Right renal pelvis (tissue), 4 donors: Measurements from ENCODE around the gene KRTAP10-6. TPM values are rescaled to one million over a fixed set of nuclear protein-coding genes. Genes with fewer than 3 reads are reported as not detected.
"Not testable (repeated sequence)": the region's sequence is repeated elsewhere in the genome, so short reads cannot be mapped to it uniquely, and the experiment has no call there.

Source experiments
- DNase-seq, 4 donors: peaks; one replicate each; pipeline ENCODE4 v3.0.0-alpha.2; 2013; ENCODE audit warnings: low read depth in 4 of 4, low spot score in 3 of 4, missing footprints in 1 of 4
- polyA plus RNA-seq, 4 donors: library from polyadenylated mRNA; unstranded; fragments of 120-200 nt; gene quantifications; one replicate each; pipeline ENCODE4 v1.2.1, GENCODE V29; 2013; ENCODE audit not compliant: insufficient read length in 4 of 4

KRTAP10-6 gene
- polyA plus RNA-seq, 4 donors, result not detected

DNA sequence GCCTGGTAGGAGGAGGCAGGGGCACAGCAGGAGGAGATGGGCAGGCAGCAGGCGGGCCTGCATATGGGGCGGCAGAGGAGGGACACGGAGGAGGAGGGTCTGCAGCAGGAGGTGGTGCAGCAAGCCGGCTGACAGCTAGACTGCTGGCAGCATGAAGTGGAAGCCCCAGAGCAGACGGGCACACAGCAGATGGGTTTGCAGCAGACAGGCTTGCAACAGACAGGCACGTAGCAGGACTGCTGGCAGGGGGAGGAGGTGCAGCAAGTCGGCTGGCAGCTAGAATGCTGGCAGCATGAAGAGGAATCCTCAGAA, 12.5 kb downstream of the KRTAP10-6 start:
- no peak for DNase-seq

DNA sequence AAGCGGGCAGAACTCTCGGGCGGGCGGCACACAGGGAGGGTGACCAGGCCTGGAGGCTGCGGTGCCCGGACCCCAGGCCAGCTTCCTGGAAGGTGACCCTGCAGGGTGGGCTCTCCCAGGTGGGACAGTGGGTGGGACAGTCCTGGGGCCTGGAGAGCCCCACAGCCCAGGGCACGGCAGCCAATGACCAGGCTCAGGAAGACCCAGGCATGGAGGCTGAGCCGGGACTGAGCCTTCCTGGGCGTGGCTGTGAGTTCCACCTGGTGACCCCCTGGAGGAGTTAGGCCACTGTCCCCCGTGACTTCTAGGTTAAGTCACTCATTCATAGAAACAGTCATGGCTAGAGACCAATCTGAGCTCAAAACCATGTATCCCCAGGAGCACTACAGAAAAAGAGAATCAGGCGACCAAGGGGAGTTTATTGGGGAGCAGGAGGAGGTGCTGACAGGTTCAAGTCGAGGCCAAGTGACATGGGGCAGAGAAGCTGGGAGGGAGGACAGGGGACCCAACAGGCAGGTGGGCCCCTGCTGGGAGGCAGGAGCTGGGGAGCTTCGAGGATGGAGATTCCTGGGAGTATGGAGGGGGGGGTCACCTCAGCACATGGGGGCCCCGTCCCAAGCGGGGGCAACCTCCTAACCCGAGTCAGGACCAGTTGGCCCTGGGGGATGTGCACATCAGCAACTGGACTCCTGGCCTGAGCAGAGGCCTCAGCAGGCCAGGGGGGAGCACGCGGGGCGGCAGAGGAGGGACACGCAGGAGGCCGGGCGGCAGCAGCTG, 13.1 kb downstream of the KRTAP10-6 start:
- DNase-seq, result no peak

DNA sequence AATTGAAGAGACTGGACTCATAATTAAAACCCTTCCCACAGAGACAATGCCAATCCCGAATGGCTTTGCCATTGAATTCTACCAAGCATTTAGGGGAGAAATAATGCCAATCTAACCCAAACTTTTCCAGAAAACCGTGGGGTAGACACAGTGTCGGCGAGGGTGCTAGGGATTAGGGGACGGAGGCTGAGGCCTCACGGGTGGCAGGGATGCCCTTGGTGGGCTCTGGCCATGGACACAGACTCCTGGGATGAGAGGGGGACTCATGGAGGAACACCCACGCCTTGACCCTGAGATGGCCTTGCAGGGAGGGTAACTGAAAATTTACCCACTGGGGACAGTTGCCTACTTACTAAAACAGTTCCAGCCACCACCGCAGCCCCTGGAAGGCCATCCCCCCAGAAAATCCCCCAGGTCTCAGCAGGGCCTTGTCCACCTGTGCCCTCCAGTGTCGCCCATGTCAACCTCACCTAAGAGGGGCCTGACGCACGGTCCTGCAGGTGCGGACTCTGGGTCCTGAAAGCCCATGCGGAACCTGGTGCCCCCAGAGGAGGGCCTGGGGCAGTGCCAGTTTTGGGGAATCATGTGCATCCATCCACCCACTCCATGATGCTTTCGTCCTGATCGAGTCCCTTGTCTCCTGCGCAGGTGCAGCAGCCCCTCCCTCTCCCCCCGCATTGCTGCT, 13.8 kb downstream of the KRTAP10-6 start:
- DNase-seq, result no peak

DNA sequence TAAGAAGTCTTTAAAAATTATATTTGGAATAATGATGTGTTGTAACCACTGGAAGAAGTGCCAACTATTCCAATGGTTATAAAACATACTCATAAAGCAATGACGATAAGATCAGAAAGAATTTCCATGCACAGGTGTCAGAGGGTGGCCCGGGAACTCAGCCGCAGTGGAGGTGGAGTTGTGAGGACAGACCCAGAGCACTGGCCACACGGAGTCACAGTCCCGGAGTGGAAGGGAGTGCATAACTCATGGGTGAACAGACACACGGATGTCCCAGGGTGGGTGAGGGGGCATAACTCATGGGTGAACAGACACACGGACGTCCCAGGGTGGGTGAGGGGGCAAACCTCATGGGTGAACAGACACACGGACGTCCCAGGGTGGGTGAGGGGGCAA, 16.3 kb downstream of the KRTAP10-6 start:
- DNase-seq, result no peak

DNA sequence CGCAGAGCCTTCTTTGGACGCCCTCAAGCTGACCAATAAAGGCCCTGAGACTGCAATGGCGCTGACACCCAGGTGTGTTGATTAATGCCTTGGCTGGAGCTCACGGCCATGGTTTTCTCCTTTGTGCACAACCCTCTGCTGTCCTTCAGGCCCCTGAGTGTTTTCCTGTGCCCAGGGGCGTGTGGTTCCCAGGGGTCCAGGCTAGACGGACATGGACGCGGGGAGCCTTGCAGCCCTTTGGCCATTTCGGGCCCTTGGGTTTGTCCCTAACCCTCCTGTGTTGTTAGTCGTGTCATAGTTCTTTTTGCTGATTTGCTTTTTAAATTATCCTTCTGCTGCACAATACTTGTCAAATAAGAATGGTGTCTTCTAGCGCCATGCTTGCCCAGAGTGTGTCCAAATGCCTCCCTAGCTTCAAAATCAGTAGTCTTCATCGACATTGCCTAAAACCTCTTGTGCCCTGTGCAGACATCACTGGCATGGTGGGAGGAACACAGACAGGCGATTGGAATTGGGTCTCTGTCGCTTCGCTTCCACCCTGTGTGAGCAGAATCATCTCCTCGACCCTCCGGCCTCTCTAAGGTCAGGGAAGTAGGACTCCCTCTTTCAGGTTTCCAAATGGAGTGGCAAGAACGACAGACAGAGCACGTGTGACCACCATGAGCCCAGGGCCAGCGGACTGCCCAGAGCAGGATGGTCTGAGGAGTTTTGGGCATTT, 16.8 kb downstream of the KRTAP10-6 start:
- no peak for DNase-seq

GRCh38 chr21:44574457-44575306, 17.6 kb downstream of the KRTAP10-6 start:
- DNase-seq, result no peak

- not testable (repeated sequence) for DNase-seq
These were observed 18.5 kb downstream of the KRTAP10-6 start, which contains the start of gene KRTAP10-4 for GRCh38 chr21:44573630-44574456. TSS of gene KRTAP10-4 (plus strand) at chr21:44573729. CDS start at chr21:44573759, 30 bp downstream.

- DNase-seq, result no peak
These were observed 19.2 kb downstream of the KRTAP10-6 start for GRCh38 chr21:44572959-44573583.

GRCh38 chr21:44571844-44572782, 20.2 kb downstream of the KRTAP10-6 start:
- DNase-seq, result no peak

DNA sequence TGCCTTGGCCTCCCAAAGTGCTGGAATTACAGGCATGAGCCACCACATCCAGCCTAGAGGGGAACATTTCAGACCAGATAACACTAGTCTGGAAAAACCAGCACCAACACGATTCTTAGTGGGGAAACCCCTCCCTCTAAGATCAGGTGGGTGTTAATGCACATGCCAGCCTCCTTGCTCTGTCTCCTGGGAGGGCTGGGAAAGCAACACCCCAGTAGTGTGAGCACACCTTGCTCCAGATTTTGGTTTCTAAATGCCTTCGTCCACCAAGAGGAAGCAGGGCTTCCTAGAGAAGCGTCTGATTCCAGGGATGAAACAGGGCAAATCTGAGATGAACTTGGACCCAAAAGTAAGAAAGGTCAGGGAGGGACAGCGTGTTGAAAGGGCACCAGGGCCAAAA, 21.0 kb downstream of the KRTAP10-6 start:
- no peak for DNase-seq

- no peak for DNase-seq
These were observed 22.3 kb downstream of the KRTAP10-6 start for GRCh38 chr21:44569861-44570517.

DNA sequence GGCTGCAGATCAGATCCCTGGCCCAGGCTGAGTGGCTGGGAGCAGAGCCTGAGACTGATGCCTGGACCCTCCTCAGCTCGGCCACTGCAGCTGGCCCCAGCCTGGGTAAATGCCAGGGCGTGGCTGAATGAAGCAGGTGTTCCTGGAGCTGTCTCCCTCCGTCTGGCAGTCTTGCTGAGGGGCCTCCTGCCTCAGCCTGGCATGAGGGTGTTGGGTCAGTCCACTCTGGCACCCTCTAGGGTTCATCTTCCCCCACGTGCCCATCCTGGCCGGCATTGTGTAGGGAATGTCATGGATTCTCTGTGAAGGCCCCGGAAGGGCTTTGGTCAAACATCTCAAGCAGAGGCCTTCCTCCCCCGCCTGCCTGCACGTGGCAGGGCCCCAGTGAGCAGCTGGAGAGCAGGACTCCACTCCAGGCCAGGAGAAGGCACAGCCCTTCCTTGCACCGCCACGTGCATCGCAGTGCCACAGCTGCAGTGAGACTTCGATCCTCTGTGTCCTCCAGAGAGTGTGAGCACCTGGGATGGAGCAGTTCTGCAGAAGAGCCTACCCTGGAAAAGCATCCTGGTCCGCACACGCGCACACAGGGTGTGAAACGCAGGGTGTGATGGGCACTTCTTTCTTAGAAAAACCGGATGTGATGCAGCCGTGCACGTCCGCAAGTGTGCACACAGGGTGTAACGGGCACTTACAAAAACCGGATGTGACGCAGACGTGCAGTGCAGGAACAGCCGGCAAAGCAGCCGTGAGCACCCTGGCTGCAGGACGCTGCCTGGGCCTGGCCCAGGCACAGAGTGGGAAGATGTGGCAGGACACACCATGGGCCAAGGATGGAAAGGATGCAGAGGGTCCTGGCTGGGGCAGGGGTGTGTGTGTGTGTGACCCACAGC, 23.4 kb downstream of the KRTAP10-6 start:
- DNase-seq, result no peak

- no peak for DNase-seq
These were observed 24.0 kb downstream of the KRTAP10-6 start for GRCh38 chr21:44568261-44568660.

GRCh38 chr21:44567481-44568171, 24.7 kb downstream of the KRTAP10-6 start:
- no peak for DNase-seq

- DNase-seq, result no peak
These were observed 25.9 kb downstream of the KRTAP10-6 start for GRCh38 chr21:44566403-44566802.
